PC-9 (cell line): ENCODE results near the gene BLZF1. TPM values are rescaled to one million over a fixed set of nuclear protein-coding genes. Genes with fewer than 3 reads are reported as not detected.
"Not testable (repeated sequence)": the region's sequence is repeated elsewhere in the genome, so short reads cannot be mapped to it uniquely, and the experiment has no call there.

Source experiments
- BruUV-seq: library from RNA; stranded (reverse); fragments of 400-500 nt; replicated peaks from 2 replicates; lab custom pipeline; 2021; lab: Mats Ljungman, UMichigan
- CTCF ChIA-PET: fragments of 300-600 bp; sonication (Branson Sonifier 250); formaldehyde crosslinking; loops from one replicate; lab custom pipeline; 2022; ENCODE audit warnings: antibody characterized with exemption; lab: Charles Lee
- POLR2A ChIA-PET: fragments of 300-600 bp; sonication (Branson Sonifier 250); formaldehyde crosslinking; loops from one replicate; lab custom pipeline; 2022; ENCODE audit warnings: antibody characterized with exemption; ENCODE audit not compliant: unreplicated experiment; lab: Charles Lee
- DNase-seq, 2 experiments: peaks; one replicate each; pipeline versions ENCODE4 v3.0.0 to v3.0.0-alpha.2; 2015 to 2022; ENCODE audit warnings: mixed read lengths in 1 of 2
- H2AFZ ChIP-seq: fragments of 200-600 bp; sonication (generic); 2 replicates; pipeline ENCODE4 v1.8.1; 2017; ENCODE audit warnings: antibody characterized with exemption
- H3F3A ChIP-seq: fragments of 200-600 bp; sonication (generic); 2 replicates; pipeline ENCODE4 v1.8.1; 2017; ENCODE audit warnings: antibody characterized with exemption, mild to moderate bottlenecking, low read depth; ENCODE audit not compliant: insufficient read depth
- H3K27ac ChIP-seq: fragments of 200-600 bp; sonication (generic); 2 replicates; pipeline ENCODE4 v1.6.1; 2016; ENCODE audit warnings: mixed run types
- H3K27me3 ChIP-seq: fragments of 200-600 bp; sonication (generic); 2 replicates; pipeline ENCODE4 v1.6.1; 2016; ENCODE audit warnings: low read depth, mixed run types; ENCODE audit not compliant: insufficient read depth
- H3K36me3 ChIP-seq: fragments of 200-600 bp; sonication (generic); 2 replicates; pipeline ENCODE4 v1.6.1; 2016; ENCODE audit warnings: low read depth, mixed run types
- H3K4me1 ChIP-seq: fragments of 200-600 bp; sonication (generic); replicated peaks from 2 replicates; pipeline ENCODE4 v1.6.1; 2016; ENCODE audit warnings: mixed run types; ENCODE audit not compliant: insufficient read depth
- H3K4me2 ChIP-seq: fragments of 200-600 bp; sonication (generic); 2 replicates; pipeline ENCODE4 v1.6.1; 2017; ENCODE audit warnings: mixed run types
- H3K4me3 ChIP-seq: fragments of 200-600 bp; sonication (generic); 2 replicates; pipeline ENCODE4 v1.6.1; 2016; ENCODE audit warnings: mixed run types
- H3K79me2 ChIP-seq: fragments of 200-600 bp; sonication (generic); 2 replicates; pipeline ENCODE4 v1.6.1; 2017; ENCODE audit warnings: low read depth, mixed run types
- H3K9me2 ChIP-seq: fragments of 200-600 bp; sonication (generic); 2 replicates; pipeline ENCODE4 v1.8.1; 2017; ENCODE audit warnings: mild to moderate bottlenecking; ENCODE audit not compliant: insufficient read depth
- H3K9me3 ChIP-seq: fragments of 200-600 bp; sonication (generic); 2 replicates; pipeline ENCODE4 v1.8.1; 2016; ENCODE audit warnings: low read depth; ENCODE audit not compliant: insufficient read depth
- H4K20me1 ChIP-seq: fragments of 200-600 bp; sonication (generic); 2 replicates; pipeline ENCODE4 v1.8.1; 2017; ENCODE audit not compliant: insufficient read depth
- CTCF ChIP-seq: fragments of 200-600 bp; sonication (generic); conservative IDR thresholded peaks from 2 replicates; pipeline ENCODE4 v1.6.1; 2017; ENCODE audit warnings: mixed run types, antibody characterized with exemption, mild to moderate bottlenecking, moderate library complexity
- EZH2 ChIP-seq: fragments of 200-600 bp; sonication (generic); IDR thresholded peaks from 2 replicates; pipeline ENCODE4 v1.8.0; 2017; ENCODE audit warnings: antibody characterized with exemption, low read depth
- intact Hi-C: fragments of 100-400 bp; cut with micrococcal nuclease; formaldehyde crosslinking; loops from one replicate; pipeline ENCODE4 v1.10.0; 2022; ENCODE audit not compliant: unreplicated experiment
- total RNA-seq: library from RNA; stranded (reverse); gene quantifications from 2 replicates; pipeline ENCODE4 v1.2.3, GENCODE V29; 2021

The BLZF1 gene
- total RNA-seq, 1 experiment from 2014 or later = 15.6 TPM

- no peaks in the 10 kb centered on the region for H3K27me3 ChIP-seq
- no peak overlapping the region for H3K4me3 ChIP-seq
- no peaks in the 10 kb centered on the region for H3K79me2 ChIP-seq
- TF ChIP-seq CTCF (no peak), EZH2 (no peak)
- CTCF ChIA-PET = no interaction called here
- no peak for DNase-seq
- H3F3A ChIP-seq = no peaks in the 10 kb centered on the region
- BruUV-seq = no TSS peak
- no peaks in the 10 kb centered on the region for H3K9me2 ChIP-seq
- intact Hi-C loops = no loop called here
- H4K20me1 ChIP-seq = no peaks in the 10 kb centered on the region
- H3K9me3 ChIP-seq = no peaks in the 10 kb centered on the region
- H3K4me2 ChIP-seq = no peak overlapping the region
- H3K4me1 ChIP-seq = no peaks in the 10 kb centered on the region
- H3K36me3 ChIP-seq = no peaks in the 10 kb centered on the region
- H3K27ac ChIP-seq = no peak overlapping the region
- POLR2A ChIA-PET = no interaction called here
- no peak overlapping the region for H2AFZ ChIP-seq
Measured at GRCh38 chr1:169338617-169339016, 29.4 kb upstream of the BLZF1 start.

- intact Hi-C loops = loop anchor here (10.0 kb wide), 1 partner anchor 625 kb away; no protein-coding TSS in a partner anchor
- Histone ChIP-seq H3K9me3 (no peaks in the 10 kb centered on the region), H3F3A (no peaks in the 10 kb centered on the region), H3K27me3 (no peaks in the 10 kb centered on the region), H3K9me2 (no peaks in the 10 kb centered on the region), H4K20me1 (no peaks in the 10 kb centered on the region), H3K4me1 (no peaks in the 10 kb centered on the region), H3K4me2 (no peak overlapping the region), H3K36me3 (no peaks in the 10 kb centered on the region), H3K79me2 (no peaks in the 10 kb centered on the region), H3K4me3 (no peak overlapping the region), H2AFZ (no peak overlapping the region), H3K27ac (no peak overlapping the region)
- no peak for DNase-seq
- POLR2A ChIA-PET = no interaction called here
- CTCF ChIA-PET = no interaction called here
- BruUV-seq = no TSS peak
- TF ChIP-seq EZH2 = no peak
- TF ChIP-seq CTCF = no peak
Measured at GRCh38 chr1:169339773-169340172, 28.2 kb upstream of the BLZF1 start.

- no peak overlapping the region for H3K27ac ChIP-seq
- no peaks in the 10 kb centered on the region for H3K9me2 ChIP-seq
- H3K79me2 ChIP-seq = no peaks in the 10 kb centered on the region
- no peaks in the 10 kb centered on the region for H4K20me1 ChIP-seq
- CTCF ChIA-PET = no interaction called here
- no peaks in the 10 kb centered on the region for H3K27me3 ChIP-seq
- no TSS peak for BruUV-seq
- no peaks in the 10 kb centered on the region for H3F3A ChIP-seq
- H3K4me2 ChIP-seq = no peak overlapping the region
- no peak overlapping the region for H3K4me3 ChIP-seq
- DNase-seq = no peak
- H3K36me3 ChIP-seq = no peaks in the 10 kb centered on the region
- TF ChIP-seq EZH2 = no peak
- no peak for TF ChIP-seq CTCF
- no peaks in the 10 kb centered on the region for H3K4me1 ChIP-seq
- intact Hi-C loops = loop anchor here (10.0 kb wide), 1 partner anchor 626 kb away; no protein-coding TSS in a partner anchor
- H2AFZ ChIP-seq = no peak overlapping the region
- POLR2A ChIA-PET = no interaction called here
- H3K9me3 ChIP-seq = no peaks in the 10 kb centered on the region
Measured at GRCh38 chr1:169340882-169341281, 27.1 kb upstream of the BLZF1 start.

- H3K4me1 ChIP-seq, H2AFZ ChIP-seq, CTCF ChIA-PET, BruUV-seq, H4K20me1 ChIP-seq, H3F3A ChIP-seq, H3K9me3 ChIP-seq, DNase-seq, POLR2A ChIA-PET, H3K27me3 ChIP-seq, H3K4me2 ChIP-seq, H3K4me3 ChIP-seq, H3K27ac ChIP-seq, H3K9me2 ChIP-seq, H3K79me2 ChIP-seq, H3K36me3 ChIP-seq: not testable (repeated sequence)
- intact Hi-C loops = loop anchor here (10.0 kb wide), 1 partner anchor 627 kb away; no protein-coding TSS in a partner anchor
Measured at GRCh38 chr1:169342096-169342495, 25.9 kb upstream of the BLZF1 start.
